H1 (cell line): ENCODE data around the gene MLF2. TPM values are rescaled to one million over a fixed set of nuclear protein-coding genes. Genes with fewer than 3 reads are reported as not detected.
A peak's percentile ranks its signal among the peaks of the same experiment; 100 is the strongest.

Source experiments
- CTCF ChIA-PET: fragments of 300-600 bp; sonication (Branson Sonifier 250); formaldehyde crosslinking; loops from one replicate; lab custom pipeline; 2021; ENCODE audit not compliant: partially characterized antibody; lab: Charles Lee
- POLR2A ChIA-PET: fragments of 300-600 bp; sonication (Branson Sonifier 250); formaldehyde crosslinking; loops from one replicate; lab custom pipeline; 2021; ENCODE audit warnings: inconsistent platforms; ENCODE audit not compliant: partially characterized antibody; lab: Charles Lee
- DNase-seq, 2 experiments: peaks; one replicate each; pipeline versions ENCODE4 v3.0.0 to v3.0.0-alpha.2; 2010 to 2022; ENCODE audit warnings: low spot score in 2 of 2, low read depth in 1 of 2, mixed read lengths in 1 of 2
- FAIRE-seq: peaks from 2 replicates; lab custom pipeline; 2011; peaks lifted over from hg19 to GRCh38; lab: Jason Lieb, UNC
- H2AFZ ChIP-seq: 2 replicates; pipeline ENCODE4 v1.8.1; 2012; ENCODE audit warnings: low read length, inconsistent platforms
- H2AK5ac ChIP-seq: 2 replicates; pipeline ENCODE4 v1.6.1; 2013; ENCODE audit warnings: low read depth, low read length
- H2BK120ac ChIP-seq: replicated peaks from 2 replicates; pipeline ENCODE3; 2013; ENCODE audit warnings: low read depth, low read length, inconsistent platforms
- H2BK12ac ChIP-seq: 2 replicates; pipeline ENCODE4 v1.6.1; 2013; ENCODE audit warnings: low read depth, low read length
- H2BK15ac ChIP-seq: 2 replicates; pipeline ENCODE4 v1.6.1; 2013; ENCODE audit warnings: low read length
- H2BK20ac ChIP-seq: 2 replicates; pipeline ENCODE4 v1.6.1; 2013; ENCODE audit warnings: low read length
- H2BK5ac ChIP-seq: 2 replicates; pipeline ENCODE4 v1.6.1; 2013; ENCODE audit warnings: low read depth, low read length
- H3K14ac ChIP-seq: 2 replicates; pipeline ENCODE4 v1.6.1; 2013; ENCODE audit warnings: inconsistent platforms; ENCODE audit not compliant: insufficient read length
- H3K18ac ChIP-seq: 2 replicates; pipeline ENCODE4 v1.6.1; 2013; ENCODE audit warnings: low read length; ENCODE audit errors: extremely low read depth
- H3K23ac ChIP-seq: 2 replicates; pipeline ENCODE4 v1.6.1; 2013; ENCODE audit warnings: inconsistent platforms; ENCODE audit not compliant: insufficient read length
- H3K23me2 ChIP-seq: 2 replicates; pipeline ENCODE4 v1.6.1; 2013; ENCODE audit warnings: low read depth, low read length
- H3K27ac ChIP-seq: 2 replicates; pipeline ENCODE4 v1.6.1; 2011; ENCODE audit warnings: low read depth, low read length, inconsistent platforms
- H3K27me3 ChIP-seq, 4 experiments: replicated peaks in 1 of 4; 1 replicate in 1 of 4; 2 replicates in 3 of 4; pipeline versions ENCODE4 v1.6.1 to v1.8.1; 2011 to 2013; ENCODE audit warnings: low read length in 3 of 4, mild to moderate bottlenecking in 3 of 4, inconsistent platforms in 2 of 4, mixed read lengths in 2 of 4, moderate library complexity in 1 of 4; ENCODE audit not compliant: control insufficient read depth in 3 of 4, insufficient read depth in 3 of 4; ENCODE audit errors: extremely low read depth in 1 of 4
- H3K36me3 ChIP-seq, 4 experiments: 2 replicates each; pipeline versions ENCODE4 v1.6.1 to v1.8.1; 2011 to 2013; ENCODE audit warnings: mild to moderate bottlenecking in 4 of 4, low read length in 3 of 4, moderate library complexity in 2 of 4, control low read depth in 1 of 4, inconsistent platforms in 1 of 4; ENCODE audit not compliant: insufficient read depth in 4 of 4, control insufficient read depth in 2 of 4
- H3K4ac ChIP-seq: replicated peaks from 2 replicates; pipeline ENCODE3; 2013; ENCODE audit warnings: low read length, low read depth, mixed read lengths, inconsistent platforms; ENCODE audit not compliant: insufficient read length
- H3K4me1 ChIP-seq, 4 experiments: replicated peaks in 1 of 4; 1 replicate in 1 of 4; 2 replicates in 3 of 4; pipeline versions ENCODE4 v1.6.1 to v1.8.1; 2011 to 2013; ENCODE audit warnings: low read length in 3 of 4, inconsistent platforms in 2 of 4, mixed read lengths in 1 of 4; ENCODE audit not compliant: insufficient read depth in 4 of 4, control insufficient read depth in 3 of 4
- H3K4me2 ChIP-seq, 2 experiments: 2 replicates each; pipeline versions ENCODE4 v1.6.1 to v1.8.1; 2011 to 2013; ENCODE audit warnings: low read depth in 2 of 2, low read length in 2 of 2, control low read depth in 1 of 2, inconsistent platforms in 1 of 2, mild to moderate bottlenecking in 1 of 2; ENCODE audit not compliant: insufficient read depth in 1 of 2
- H3K4me3 ChIP-seq, 4 experiments: fragments of 200-600, 300-600 bp in 1 of 4; sonication (generic), shearing (Covaris generic), sonication (Bioruptor Twin) in 1 of 4; 2 replicates each; pipeline versions ENCODE4 v1.5.1 to v1.8.1; 2011 to 2016; ENCODE audit warnings: low read length in 4 of 4, low read depth in 3 of 4, control low read depth in 2 of 4, inconsistent platforms in 2 of 4, mild to moderate bottlenecking in 2 of 4, mixed read lengths in 1 of 4, moderate library complexity in 1 of 4; ENCODE audit not compliant: insufficient read depth in 2 of 4; ENCODE audit errors: extremely low read depth in 1 of 4
- H3K56ac ChIP-seq: replicated peaks from 2 replicates; pipeline ENCODE3; 2013; ENCODE audit warnings: low read depth, mild to moderate bottlenecking, mixed read lengths, low read length, inconsistent platforms; ENCODE audit not compliant: insufficient read length
- H3K79me1 ChIP-seq: 2 replicates; pipeline ENCODE4 v1.6.1; 2013; ENCODE audit warnings: low read depth, low read length, control low read depth
- H3K79me2 ChIP-seq, 2 experiments: 2 replicates each; pipeline versions ENCODE4 v1.6.1 to v1.8.1; 2012 to 2013; ENCODE audit warnings: low read length in 2 of 2, mild to moderate bottlenecking in 2 of 2, inconsistent platforms in 1 of 2; ENCODE audit not compliant: insufficient read depth in 2 of 2, control insufficient read depth in 1 of 2
- H3K9ac ChIP-seq, 4 experiments: replicated peaks in 1 of 4; 1 replicate in 1 of 4; 2 replicates in 3 of 4; pipeline versions ENCODE4 v1.6.1 to v1.8.1; 2011 to 2013; ENCODE audit warnings: low read depth in 3 of 4, low read length in 3 of 4, control low read depth in 2 of 4, mild to moderate bottlenecking in 2 of 4, moderate library complexity in 2 of 4, inconsistent platforms in 1 of 4; ENCODE audit errors: extremely low read depth in 1 of 4
- H3K9me3 ChIP-seq, 2 experiments: 2 replicates each; pipeline versions ENCODE4 v1.6.1 to v1.8.1; 2012 to 2013; ENCODE audit warnings: mild to moderate bottlenecking in 2 of 2, moderate library complexity in 2 of 2, control low read depth in 1 of 2, inconsistent platforms in 1 of 2, low read depth in 1 of 2, low read length in 1 of 2, mixed read lengths in 1 of 2; ENCODE audit not compliant: insufficient read depth in 2 of 2
- H4K20me1 ChIP-seq, 2 experiments: replicated peaks in 1 of 2; 2 replicates each; pipeline versions ENCODE3 to v1.8.1; 2011 to 2013; ENCODE audit warnings: inconsistent platforms in 2 of 2, low read length in 2 of 2, mild to moderate bottlenecking in 1 of 2; ENCODE audit not compliant: insufficient read depth in 2 of 2, control insufficient read depth in 1 of 2
- H4K5ac ChIP-seq: 2 replicates; pipeline ENCODE4 v1.6.1; 2013; ENCODE audit warnings: low read length, low read depth, mixed read lengths, inconsistent platforms; ENCODE audit not compliant: insufficient read length
- H4K8ac ChIP-seq: 2 replicates; pipeline ENCODE4 v1.8.0; 2013; ENCODE audit warnings: mild to moderate bottlenecking, moderate library complexity, low read length, inconsistent platforms; ENCODE audit not compliant: insufficient read depth; ENCODE audit errors: extremely low read depth
- H4K91ac ChIP-seq: replicated peaks from 2 replicates; pipeline ENCODE3; 2013; ENCODE audit warnings: low read length, mixed read lengths, inconsistent platforms; ENCODE audit not compliant: insufficient read length
- BRCA1 ChIP-seq: IDR thresholded peaks from 2 replicates; pipeline ENCODE4 v1.6.1; 2012; ENCODE audit warnings: low read depth, low read length, improper control_type of control experiment
- CREB1 ChIP-seq: IDR thresholded peaks from 2 replicates; pipeline ENCODE4 v1.6.1; 2012; ENCODE audit warnings: inconsistent platforms
- EGR1 ChIP-seq: IDR thresholded peaks from 2 replicates; pipeline ENCODE4 v1.6.1; 2011; ENCODE audit warnings: low read depth, low read length, borderline replicate concordance
- EZH2 ChIP-seq: fragments of 200-600 bp; sonication (generic); IDR thresholded peaks from 2 replicates; pipeline ENCODE4 v1.7.1; 2012; ENCODE audit warnings: low read depth, mild to moderate bottlenecking, moderate library complexity, low read length, inconsistent platforms; ENCODE audit not compliant: severe bottlenecking
- RNF2 ChIP-seq: fragments of 200-900, 300-1000 bp; sonication (generic); IDR thresholded peaks from 2 replicates; pipeline ENCODE4 v1.7.1; 2016; ENCODE audit warnings: borderline replicate concordance, low read depth, mild to moderate bottlenecking, antibody characterized with exemption, low read length; ENCODE audit not compliant: poor library complexity, severe bottlenecking; ENCODE audit errors: missing control alignments
- YY1 ChIP-seq: IDR thresholded peaks from 2 replicates; pipeline ENCODE4 v1.6.1; 2011; ENCODE audit warnings: low read depth, mild to moderate bottlenecking, low read length
- WGBS, 2 experiments: shearing (Covaris generic) in 1 of 2; methylation state at CpG; one replicate each; pipeline versions ENCODE4 v1.1.6 to v1.1.7; 2013 to 2015; ENCODE audit warnings: low lambda C conversion rate in 2 of 2, mixed read lengths in 2 of 2, inconsistent platforms in 1 of 2, low coverage in 1 of 2, missing lambda C conversion rate in 1 of 2; ENCODE audit not compliant: insufficient replicate concordance in 2 of 2, insufficient coverage in 1 of 2, insufficient read length in 1 of 2; ENCODE audit errors: extremely low coverage in 1 of 2, missing lambda C conversion rate in 1 of 2; 5-methylcytosine and 5-hydroxymethylcytosine counted together
- polyA plus RNA-seq, 7 experiments: library from polyadenylated mRNA; depleted of rRNA in 3 of 7; stranded (reverse) in 5 of 7; unstranded in 2 of 7; fragments of >200 nt in 5 of 7; fragments of 200-250 nt in 2 of 7; gene quantifications; 1 replicate in 5 of 7; 2 replicates in 1 of 7; 4 replicates in 1 of 7; pipeline versions ENCODE4 v1.2.1 to v1.2.3, GENCODE V29; 2011 to 2013; ENCODE audit warnings: missing spikeins in 2 of 7, mixed read lengths in 2 of 7
- total RNA-seq: library from RNA; stranded (reverse); fragmentation: NEBNext Ultra II Directional; extraction: Animal tissue kit (Norgen Biotek cat#: 25700); gene quantifications from 2 replicates; pipeline ENCODE4 v1.2.1, GENCODE V29; 2021
- TF ChIP-seq, protein P1 (sequence below), 3 experiments: IDR thresholded peaks; 1 replicate in 2 of 3; 2 replicates in 1 of 3; pipeline versions ENCODE4 v1.5.1 to v1.6.1; 2011; ENCODE audit warnings: low read length in 3 of 3, mild to moderate bottlenecking in 3 of 3, inconsistent platforms in 2 of 3, low read depth in 1 of 3, moderate library complexity in 1 of 3; ENCODE audit not compliant: insufficient read depth in 1 of 3; ENCODE audit errors: control extremely low read depth in 1 of 3
- TF ChIP-seq, protein P2 (sequence below): IDR thresholded peaks from 2 replicates; pipeline ENCODE4 v1.6.1; 2011; ENCODE audit warnings: low read depth, mild to moderate bottlenecking, low read length; ENCODE audit not compliant: insufficient read depth

MLF2 gene
- total and polyA plus RNA-seq, 2 of the 8 experiments (the other 6 are each of a cell fraction or from before 2014, with no cell fraction given), result 229 to 401 TPM

DNA sequence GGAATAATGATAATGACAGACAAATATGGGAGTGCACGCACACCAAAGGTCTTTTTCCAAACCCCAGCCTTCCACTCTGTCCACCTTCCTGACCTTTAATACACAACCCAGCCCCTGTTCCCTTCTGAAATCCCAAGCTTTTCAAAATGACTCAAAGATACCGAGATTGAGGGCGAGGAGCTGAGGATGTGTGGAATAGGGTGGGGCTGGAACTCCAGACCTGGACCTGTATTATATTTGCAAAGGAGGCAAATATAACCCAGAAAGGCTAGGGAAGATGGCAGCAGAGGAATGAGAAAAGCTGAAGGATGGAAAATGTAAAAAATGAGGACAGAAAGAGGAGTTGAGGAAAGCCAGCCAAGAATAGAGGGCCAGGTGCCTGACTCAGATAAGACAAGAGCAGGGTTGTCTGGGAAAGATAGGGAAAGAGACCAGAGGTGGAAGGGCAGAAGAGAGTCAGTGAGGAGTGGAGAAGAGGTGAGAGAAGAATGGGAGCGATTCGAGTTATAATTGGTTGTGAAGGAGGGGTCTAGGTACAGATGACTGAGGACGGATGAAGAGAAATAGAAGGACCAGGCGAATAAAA lies 12.2 kb upstream of the MLF2 start:
- Histone ChIP-seq H3K56ac (no peak overlapping the region), H3K9me3 (no peaks in the 10 kb centered on the region), H4K20me1 (peaks cover 6 to 15% of the 10 kb centered on the region in 2 experiments), H3K18ac (peak overlapping the region; percentile 97), H4K5ac (peak overlapping the region; percentile 2), H2BK20ac (peak overlapping the region; percentile 86), H3K23me2 (peaks cover 13% of the 10 kb centered on the region), H4K91ac (peak overlapping the region; percentile 67), H3K36me3 (peaks cover 0 to 7% (median 0%) of the 10 kb centered on the region in 4 experiments; a peak in 2 of 8 replicates), H3K4me3 (peak overlapping the region; percentile 83 to 98 (median 87); a peak in 7 of 8 replicates), H3K9ac (peak overlapping the region in 2 of 4 experiments; percentile 2 to 14; a peak in 2 of 7 replicates), H3K4ac (peak overlapping the region; percentile 25), H2BK12ac (peak overlapping the region; percentile 85), H3K14ac (no peak overlapping the region), H2AK5ac (peak overlapping the region; percentile 54; the same call in 1 of the 2 replicates), H2BK120ac (peak overlapping the region; percentile 7), H3K27me3 (no peaks in the 10 kb centered on the region), H3K79me1 (0 out of 2 replicates have a peak, but pooled peaks cover 2% of the 10 kb centered on the region), H4K8ac (no peak overlapping the region), H3K79me2 (peaks cover 4 to 25% of the 10 kb centered on the region in 2 experiments; a peak in 2 of 4 replicates), H3K4me2 (peak overlapping the region; percentile 73 to 89), H3K4me1 (peaks cover 11 to 27% (median 18%) of the 10 kb centered on the region in 4 experiments), H3K27ac (peak overlapping the region; percentile 49; the same call in 1 of the 2 replicates), H2AFZ (no peak overlapping the region), H2BK15ac (peak overlapping the region; percentile 95; the same call in 1 of the 2 replicates), H3K23ac (no peak overlapping the region), H2BK5ac (peak overlapping the region; percentile 73; the same call in 1 of the 2 replicates)
- FAIRE-seq (no peak), DNase-seq (no peak)
- ChIA-PET CTCF (interaction anchor here (0.6 to 29.6 kb wide), 6 partner anchors 8 to 179 kb away, joined by 3 to 532 read pairs (median 54); partner anchors contain the start of genes GNB3, GPR162, MLF2 and P3H3), POLR2A (interaction anchor here (0.8 to 11.6 kb wide), 20 partner anchors 11 to 231 kb away, joined by 3 to 151 read pairs (median 4); partner anchors contain the start of genes CD4, GAPDH, GPR162 and MLF2)
- WGBS, 2 experiments, result 35% methylated on average over 7 of the region's 7 CpGs; no CpG with 5 or more reads in 1 of the 2 experiments
- no peak for TF ChIP-seq RNF2
- no peak for TF ChIP-seq BRCA1
- no peak for TF ChIP-seq EZH2
- TF ChIP-seq, protein P1, sequence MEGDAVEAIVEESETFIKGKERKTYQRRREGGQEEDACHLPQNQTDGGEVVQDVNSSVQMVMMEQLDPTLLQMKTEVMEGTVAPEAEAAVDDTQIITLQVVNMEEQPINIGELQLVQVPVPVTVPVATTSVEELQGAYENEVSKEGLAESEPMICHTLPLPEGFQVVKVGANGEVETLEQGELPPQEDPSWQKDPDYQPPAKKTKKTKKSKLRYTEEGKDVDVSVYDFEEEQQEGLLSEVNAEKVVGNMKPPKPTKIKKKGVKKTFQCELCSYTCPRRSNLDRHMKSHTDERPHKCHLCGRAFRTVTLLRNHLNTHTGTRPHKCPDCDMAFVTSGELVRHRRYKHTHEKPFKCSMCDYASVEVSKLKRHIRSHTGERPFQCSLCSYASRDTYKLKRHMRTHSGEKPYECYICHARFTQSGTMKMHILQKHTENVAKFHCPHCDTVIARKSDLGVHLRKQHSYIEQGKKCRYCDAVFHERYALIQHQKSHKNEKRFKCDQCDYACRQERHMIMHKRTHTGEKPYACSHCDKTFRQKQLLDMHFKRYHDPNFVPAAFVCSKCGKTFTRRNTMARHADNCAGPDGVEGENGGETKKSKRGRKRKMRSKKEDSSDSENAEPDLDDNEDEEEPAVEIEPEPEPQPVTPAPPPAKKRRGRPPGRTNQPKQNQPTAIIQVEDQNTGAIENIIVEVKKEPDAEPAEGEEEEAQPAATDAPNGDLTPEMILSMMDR (IDR thresholded peaks at IDR 0.05; ENCODE audit: control extremely low read depth in 1 of 3, insufficient read depth in 1 of 3, low read depth in 1 of 3, low read length in 3 of 3), result no peak
- no peak for TF ChIP-seq CREB1
- TF ChIP-seq, protein P2, sequence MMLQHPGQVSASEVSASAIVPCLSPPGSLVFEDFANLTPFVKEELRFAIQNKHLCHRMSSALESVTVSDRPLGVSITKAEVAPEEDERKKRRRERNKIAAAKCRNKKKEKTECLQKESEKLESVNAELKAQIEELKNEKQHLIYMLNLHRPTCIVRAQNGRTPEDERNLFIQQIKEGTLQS, result no peak
- no peak for TF ChIP-seq YY1
- TF ChIP-seq EGR1, result no peak
